ENCODE results near the gene UBXN2A. TPM values are rescaled to one million over a fixed set of nuclear protein-coding genes. Genes with fewer than 3 reads are reported as not detected.
A peak's percentile ranks its signal among the peaks of the same experiment; 100 is the strongest.

The UBXN2A gene, protein sequence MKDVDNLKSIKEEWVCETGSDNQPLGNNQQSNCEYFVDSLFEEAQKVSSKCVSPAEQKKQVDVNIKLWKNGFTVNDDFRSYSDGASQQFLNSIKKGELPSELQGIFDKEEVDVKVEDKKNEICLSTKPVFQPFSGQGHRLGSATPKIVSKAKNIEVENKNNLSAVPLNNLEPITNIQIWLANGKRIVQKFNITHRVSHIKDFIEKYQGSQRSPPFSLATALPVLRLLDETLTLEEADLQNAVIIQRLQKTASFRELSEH
- polyA plus RNA-seq (ENCODE audit: insufficient read length in 4 of 4), result 10 to 100 TPM; 16.6 to 21.2 (median 20.2) TPM

DNA sequence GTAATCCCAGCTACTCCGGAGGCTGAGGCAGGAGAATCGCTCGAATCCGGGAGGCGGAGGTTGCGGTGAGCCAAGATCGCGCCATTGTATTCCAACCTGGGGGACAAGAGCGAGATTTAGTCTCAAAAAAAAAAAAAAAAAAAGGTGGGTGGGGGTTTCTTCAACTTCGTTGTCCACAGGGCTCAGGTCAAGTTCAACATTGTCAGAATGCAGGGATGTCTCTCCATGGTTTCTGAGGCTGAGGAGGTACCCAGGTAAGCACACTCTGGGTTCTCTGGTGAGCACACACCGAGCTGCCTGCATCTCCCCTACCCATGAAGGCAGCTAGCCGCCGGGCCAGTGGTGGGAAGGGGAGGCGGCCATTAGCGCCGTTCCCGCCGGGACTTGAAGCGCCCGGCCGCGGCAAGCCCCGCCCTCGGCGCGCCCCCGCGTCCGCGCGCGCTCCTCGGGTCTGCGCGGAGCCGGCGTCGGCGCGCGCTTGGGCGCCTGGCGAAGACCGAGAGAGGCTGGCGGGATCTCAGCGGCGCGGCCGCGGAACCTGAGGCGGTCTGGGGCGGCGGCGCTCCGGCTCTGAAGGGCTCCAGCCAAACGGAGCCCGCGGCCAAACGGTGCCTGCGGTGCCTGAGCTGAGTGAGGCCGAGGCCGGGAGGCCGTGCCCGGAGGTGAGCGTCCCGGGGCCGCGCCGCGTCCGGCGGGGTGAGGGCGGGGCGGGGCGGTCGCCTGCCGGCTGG, at the start of gene UBXN2A:
Gene UBXN2A, plus strand, starts transcription at position 477 of the 731 bp plus-strand sequence. CDS start 17,852 bp downstream, outside the sequence.
- peak in 3 of 4 donors; percentile 71 to 82 (median 81) for DNase-seq (ENCODE audit: low read depth in 4 of 4, low spot score in 3 of 4)

DNA sequence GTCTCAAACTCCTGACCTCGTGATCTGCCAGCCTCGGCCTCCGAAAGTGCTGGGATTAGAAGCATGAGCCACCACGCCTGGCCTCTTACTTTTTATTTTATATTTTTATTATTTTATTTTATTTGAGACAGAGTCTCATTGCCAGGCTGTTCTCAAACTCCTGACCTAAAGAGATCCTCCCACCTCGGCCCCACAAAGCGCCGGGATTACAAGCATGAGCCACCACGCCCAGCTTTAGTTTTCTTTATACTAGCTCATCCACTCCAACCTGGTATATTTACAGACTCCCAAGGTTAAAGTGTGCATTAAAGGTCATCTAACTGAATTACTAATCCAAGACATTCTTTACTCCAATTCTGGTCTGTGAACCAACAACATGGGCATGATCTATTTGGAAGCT, 40.1 kb upstream of the UBXN2A start:
- DNase-seq (ENCODE audit: low read depth in 4 of 4, low spot score in 3 of 4), result no peak

DNA sequence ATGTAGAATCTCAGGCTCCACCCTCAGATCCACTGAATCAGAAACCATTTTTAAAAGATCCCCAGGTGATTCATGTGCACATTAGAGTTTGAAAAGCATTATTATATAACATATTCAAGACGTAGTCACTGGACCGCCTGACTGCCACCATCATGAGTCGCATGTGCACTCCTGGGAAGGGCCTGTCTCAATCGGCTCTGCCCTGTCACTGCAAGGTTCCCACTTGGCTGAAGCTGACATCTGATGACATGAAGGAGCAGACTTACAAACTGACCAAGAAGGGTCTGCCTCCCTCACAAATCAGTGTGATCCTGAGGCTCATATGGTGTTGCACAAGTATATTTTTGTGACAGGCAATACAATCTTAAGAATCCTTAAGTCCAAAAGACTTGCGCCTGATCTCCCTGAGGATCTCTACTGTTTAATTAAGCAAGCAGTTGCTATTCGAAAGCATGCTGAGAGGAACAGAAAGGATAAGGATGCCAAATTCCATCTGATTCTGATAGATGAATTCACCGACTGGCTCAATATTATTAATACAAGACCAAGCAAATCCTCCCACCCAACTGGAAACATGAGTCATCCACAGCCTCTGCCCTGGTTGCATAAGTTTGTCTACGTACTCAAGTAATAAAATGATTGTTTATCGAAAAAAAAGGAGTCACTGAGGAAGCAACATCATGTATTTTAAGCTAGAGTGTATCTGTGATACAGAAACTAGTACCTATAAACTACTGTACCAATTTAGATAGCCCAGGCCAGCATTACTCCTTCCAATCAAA, 39.5 kb upstream of the UBXN2A start:
- DNase-seq (ENCODE audit: low read depth in 4 of 4, low spot score in 3 of 4), result no peak

DNA sequence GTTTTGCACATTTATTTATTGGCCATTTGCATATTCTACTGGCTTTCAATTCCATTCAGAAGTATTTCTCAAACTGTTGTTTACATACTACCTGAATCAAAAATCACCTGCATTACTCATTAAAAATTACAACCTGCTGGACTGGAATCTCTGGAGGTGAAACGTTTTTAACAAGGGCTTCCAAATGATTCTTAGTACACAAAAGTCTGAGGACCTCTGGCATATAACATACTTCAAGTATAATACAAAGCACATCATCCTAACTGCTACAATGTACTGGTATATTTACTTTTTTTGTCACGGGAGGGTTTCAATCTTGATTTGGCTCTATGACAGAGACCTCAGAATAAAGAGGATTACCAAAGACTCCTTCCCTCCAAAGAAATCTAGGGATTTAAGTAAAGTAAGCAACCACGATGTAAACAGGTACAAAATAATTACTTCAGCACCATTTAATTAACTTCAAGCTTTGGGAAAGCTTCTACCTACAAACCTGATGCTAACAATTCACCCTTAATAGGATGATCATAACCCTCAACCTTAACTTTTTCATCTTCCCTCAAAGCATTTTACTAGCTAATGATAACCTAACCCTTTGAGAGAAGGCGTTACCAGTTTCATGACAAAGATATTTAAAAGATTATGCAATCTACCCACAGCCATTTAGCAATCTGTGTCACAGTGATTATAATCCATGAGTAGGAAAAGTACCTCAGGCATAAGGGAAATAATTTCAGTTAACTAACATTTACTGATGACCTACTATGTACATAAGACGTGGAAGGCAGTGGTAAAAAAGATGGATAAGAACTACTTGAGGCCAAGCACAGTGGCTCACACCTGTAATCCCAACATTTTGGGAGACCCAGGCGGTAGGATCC, 38.1 kb upstream of the UBXN2A start:
- DNase-seq (ENCODE audit: low read depth in 4 of 4, low spot score in 3 of 4), result no peak

DNA sequence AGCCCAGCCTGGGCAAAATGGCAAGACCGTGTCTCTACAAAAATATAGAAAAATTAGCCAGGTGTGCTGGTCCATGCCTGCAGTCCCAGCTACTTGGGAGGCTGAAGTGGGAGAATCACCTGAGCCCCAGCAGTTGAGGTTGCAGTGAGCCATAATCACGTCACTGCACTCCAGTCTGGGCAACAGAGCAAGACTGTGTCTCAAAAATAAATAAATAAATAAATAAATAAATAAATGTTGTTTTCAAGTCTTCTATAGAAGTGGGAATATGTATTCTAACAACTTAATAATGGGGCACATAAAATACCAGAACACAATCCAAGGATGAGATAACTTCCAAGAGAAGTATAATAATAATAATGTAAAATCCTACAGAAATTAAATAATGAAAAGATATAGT, 37.2 kb upstream of the UBXN2A start:
- no peak for DNase-seq (ENCODE audit: low read depth in 4 of 4, low spot score in 3 of 4)

DNA sequence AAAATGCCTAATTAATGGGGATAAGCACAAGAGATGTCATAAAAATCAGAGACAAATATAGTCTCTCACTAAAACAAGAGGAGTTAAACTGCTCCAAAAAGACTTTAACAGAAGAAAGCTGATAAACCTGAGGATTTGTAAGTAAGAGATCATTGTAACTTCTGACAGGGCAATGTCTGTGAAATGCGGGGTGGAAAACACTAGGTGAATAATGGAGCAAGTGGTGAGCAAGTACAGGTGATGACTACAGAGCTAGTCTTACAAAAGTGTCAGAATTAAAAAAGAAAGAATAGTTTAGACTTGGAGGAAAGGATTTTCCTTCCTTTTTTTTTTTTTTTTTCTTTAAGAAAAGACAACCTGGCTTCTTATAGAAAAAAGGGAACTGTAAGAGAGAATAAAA, 36.0 kb upstream of the UBXN2A start:
- no peak for DNase-seq (ENCODE audit: low read depth in 4 of 4, low spot score in 3 of 4)

DNA sequence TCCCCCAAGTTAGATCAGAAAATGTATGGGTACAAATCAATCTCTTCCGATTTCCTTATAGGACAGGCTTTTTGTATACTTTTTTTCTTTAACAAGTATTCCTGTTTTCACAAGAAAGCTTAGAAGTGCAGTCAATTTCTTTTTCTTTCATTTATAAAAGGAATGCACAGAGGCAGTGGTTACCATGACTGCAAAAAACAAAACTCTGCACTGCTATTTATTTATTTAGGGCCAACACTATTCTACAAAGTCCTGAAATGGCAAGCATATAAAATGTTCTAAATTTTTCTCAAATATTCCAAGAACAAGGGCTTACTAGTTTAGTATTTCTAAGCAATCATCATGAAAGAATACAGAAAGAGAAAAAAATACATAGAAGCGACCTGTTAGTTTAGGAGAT, 35.6 kb upstream of the UBXN2A start:
- no peak for DNase-seq (ENCODE audit: low read depth in 4 of 4, low spot score in 3 of 4)

DNA sequence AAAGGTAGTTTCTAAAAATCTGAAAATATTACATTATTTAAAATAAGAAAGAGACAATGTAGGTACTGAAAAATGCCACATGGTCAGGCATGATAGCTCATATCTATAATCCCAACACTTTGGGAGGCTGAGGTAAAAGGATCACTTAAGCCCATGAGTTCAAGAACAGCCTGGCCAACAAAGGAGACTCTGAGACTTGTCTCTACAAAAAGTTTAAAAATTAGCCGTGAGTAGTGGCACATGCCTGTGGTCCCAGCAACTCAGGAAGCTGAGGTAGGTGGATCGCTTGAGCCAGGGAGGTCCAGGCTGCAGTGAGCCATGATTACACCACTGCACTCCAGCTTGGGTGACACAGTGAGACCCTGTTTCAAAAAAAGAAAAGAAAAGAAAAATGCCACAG, 35.1 kb upstream of the UBXN2A start:
- DNase-seq (ENCODE audit: low read depth in 4 of 4, low spot score in 3 of 4), result no peak

DNA sequence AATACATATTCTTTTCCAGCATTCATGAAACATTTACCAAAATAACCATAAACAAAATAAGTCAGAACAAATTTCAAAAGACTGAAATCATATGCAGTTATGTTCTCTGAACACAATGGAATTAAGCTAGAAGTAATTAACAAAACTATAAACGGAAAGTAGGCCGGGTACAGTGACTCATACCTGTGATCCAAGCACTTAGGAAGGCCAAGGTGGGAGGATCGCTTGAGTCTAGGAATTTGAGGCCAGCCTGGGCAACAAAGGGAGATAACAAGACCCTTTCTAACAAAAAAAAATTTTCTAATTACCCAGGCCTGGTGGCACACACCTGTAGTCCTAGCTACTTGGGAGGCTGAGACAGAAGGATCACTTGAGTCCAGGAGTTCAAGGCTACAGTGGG, 28.2 kb upstream of the UBXN2A start:
- DNase-seq (ENCODE audit: low read depth in 4 of 4, low spot score in 3 of 4), result no peak

DNA sequence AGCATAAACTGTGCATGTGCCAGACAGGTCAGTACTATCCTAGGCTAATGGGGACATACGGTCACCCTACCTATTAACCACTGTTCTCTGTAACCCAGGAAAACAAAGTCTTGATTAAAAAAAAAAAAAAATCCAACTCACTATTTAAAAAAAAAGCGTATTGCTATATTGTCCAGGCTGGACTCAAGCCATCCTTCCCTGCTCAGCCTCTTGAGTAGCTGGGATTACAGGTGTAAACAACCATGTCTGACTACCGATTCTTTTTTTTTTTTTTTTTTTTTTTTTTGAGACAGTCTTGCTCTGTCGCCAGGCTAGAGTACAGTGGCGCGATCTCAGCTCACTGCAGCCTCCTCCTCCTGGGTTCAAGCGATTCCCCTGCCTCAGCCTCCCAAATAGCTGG, 24.9 kb upstream of the UBXN2A start:
- no peak for DNase-seq (ENCODE audit: low read depth in 4 of 4, low spot score in 3 of 4)

DNA sequence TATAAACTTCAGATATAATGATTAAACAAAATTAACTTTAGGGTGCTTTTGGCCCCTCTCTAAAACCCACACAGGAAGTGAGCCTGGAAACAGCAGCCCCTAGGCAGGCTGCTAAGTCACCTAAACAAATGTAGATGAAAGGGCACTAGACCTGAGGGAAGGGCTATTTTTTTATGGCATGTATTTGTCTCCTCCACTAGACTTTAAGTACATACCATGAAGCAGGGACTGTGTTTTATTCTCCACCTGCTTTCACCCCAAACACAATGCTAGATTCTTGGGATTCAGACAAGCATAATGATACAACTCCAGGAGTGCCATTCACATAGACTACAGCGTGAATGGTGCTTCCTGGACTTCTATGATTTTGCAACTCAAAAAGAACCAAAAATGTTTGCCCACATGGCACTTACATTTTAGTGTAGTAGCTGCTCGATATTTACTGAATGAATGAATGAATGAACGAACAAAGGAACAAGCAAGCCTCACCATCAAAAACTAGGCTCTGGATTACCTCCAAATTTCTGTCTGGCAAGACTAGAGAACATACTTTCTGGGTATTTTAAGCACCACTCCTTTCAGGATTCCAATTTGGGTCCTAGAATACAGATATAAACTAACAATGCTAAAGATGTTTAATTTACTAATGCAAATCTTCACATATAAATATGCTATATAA, 23.4 kb upstream of the UBXN2A start:
- DNase-seq (ENCODE audit: low read depth in 4 of 4, low spot score in 3 of 4), result no peak

DNA sequence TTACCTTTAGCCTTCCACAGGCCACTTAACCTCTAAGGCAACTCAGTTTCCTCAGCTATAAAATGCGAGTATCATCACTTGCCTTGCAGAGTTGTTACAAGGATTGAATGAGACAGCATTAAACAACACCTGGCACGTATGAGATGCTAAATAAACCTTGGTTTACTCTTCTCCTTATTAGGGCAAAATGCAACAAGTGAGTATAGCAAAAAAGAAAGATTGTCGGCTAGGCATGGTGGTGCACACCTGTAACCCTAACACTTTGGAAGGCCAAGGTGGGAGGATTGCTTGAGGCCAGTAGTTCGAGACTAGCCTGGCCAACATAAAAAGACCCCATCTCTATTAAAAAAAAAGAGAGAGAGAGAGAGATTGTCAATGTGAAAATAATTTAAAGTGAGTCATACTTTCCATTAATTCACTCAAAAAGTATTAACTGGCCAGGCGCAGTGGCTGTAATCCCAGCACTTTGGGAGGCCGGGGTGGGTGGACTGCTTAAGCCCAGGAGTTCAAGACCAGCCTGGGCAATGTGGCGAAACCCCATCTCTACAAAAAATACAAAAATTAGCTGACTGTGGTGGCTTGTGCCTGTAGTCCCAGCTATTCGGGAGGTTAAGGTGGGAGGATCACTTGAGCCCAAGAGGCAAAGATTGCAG, 21.3 kb upstream of the UBXN2A start:
- DNase-seq (ENCODE audit: low read depth in 4 of 4, low spot score in 3 of 4), result no peak

DNA sequence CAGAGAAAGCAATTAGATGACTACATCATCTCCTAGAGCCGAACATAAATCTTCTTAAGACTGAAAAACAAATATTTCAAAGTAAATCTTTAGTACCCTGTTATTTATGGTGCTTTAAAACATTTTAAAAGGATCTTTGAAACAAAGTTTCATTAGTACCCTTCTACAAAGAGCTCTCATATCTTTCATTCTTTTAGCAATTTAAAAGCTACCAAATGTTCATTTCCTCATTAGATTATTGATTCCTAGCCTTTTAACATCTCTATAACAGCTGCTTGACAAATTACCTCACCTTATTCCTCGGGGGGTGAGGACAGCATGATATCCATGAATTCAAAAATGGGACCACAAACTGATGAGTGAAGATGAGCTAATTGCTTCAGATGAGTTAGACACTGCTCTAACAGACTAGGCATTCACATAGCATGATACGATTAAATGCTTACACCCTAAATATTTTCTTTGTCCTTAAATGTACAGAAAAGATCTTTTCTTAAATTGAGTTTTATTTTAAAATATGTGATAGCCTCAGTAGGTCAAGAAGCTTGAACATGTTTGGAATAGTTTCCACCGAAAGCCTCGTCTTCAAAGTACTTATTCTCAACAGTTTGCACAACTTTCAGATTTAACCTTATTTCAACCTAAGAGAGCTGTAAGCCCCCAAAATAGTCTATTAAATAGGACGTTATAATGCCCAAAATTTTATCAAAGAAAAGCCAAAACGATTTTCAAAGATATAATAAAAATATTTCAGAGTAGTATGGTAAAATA, 15.5 kb upstream of the UBXN2A start:
- peak in 1 of 4 donors; percentile 9 for DNase-seq (ENCODE audit: low read depth in 4 of 4, low spot score in 3 of 4)

DNA sequence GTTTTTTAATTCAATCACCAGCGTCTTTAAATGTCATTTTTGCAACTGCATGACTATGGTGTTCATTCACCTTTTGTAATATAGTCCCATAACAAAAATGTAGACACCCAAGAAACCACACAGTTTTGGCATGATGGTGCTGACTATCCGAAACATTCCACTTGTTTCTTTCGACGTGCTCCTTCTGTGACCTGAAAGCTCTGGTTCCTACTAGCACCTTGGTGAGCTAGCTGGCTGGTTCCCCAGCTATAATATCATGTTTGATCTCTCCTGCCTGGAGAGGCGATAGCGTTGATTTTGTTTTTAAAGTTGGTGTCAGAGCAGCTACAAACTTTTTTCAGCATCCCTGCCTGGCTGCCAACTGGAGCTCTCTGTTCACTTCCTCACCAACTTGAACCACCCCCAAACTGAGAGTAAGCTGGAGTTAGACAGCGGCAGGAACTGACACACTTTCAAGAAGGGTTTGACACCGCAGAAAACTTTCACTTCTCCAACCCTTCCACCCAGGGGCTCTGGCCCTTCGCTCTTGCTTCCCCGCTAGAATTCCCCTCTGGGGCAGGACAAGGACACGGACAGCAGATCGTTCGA, 14.5 kb upstream of the UBXN2A start:
- DNase-seq (ENCODE audit: low read depth in 4 of 4, low spot score in 3 of 4), result peak in 2 of 4 donors; percentile 47 to 64

DNA sequence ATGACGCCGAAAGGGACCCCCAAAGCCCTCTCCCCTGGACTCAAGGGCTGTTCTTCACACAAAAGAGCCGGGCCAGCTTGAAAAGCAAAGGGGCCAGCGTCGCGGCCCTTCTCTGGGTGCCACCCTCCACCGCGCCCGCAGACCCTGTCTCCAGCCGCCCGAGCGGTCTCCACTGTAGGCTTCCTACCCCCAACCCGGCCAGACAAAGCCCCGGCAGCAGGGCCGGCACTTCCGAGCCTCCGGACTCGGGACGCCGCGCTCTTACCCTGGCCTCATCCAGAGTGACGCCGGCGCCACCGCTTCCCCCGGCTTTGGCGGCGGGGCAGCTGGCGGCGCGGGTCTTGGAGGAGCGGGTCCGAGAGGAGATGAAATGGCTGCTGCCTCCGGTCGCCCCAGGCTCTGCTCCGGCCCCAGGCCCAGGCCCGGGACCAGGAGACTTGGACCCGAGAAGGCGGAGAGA, 13.9 kb upstream of the UBXN2A start:
- DNase-seq (ENCODE audit: low read depth in 4 of 4, low spot score in 3 of 4), result peak in 1 of 4 donors; percentile 36

DNA sequence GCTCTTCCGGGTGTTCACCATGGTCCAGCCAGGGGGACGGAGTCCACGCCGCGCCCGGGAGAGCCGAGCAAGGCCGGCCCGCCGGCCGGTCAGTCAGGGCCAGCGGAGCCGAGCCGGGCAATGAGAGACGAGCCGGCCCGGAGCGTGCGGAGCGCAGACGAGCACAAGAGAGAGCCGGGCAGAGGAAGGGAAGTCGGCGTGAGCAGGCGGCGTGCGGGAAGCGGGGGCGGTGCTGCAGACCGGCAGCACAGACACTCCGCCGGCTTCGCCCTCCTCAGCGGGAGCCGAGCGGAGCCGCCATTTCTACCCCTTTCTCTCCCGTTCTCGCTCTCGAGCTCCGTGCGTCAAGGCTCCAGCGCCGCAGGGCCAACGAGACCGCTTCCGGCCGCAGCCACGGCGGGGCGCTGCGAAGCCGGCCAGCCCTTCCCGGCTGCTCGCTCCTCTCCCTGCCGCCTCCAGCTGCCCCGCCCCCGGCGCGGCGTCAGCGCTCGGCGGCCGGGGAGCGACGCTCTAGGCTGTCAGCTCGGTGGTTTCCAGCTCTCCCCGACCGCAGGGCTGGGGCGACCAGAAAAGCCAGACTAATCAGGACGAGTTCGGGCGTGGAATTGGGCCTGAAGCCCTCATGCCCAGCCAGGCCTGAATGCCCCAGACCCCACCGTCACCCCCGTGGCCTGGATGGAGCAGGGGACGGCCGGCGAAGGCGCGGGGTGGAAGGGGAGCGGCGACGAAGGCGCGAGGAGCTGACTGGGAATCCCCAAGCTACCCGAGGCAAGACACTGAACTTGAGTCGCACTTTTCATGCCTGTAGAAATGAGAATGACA, 13.3 kb upstream of the UBXN2A start, which contains the start of gene ATAD2B:
Gene ATAD2B, minus strand, starts transcription at position 374 of the 822 bp plus-strand sequence. Its CDS starts 353 bp downstream, at position 21.
- peak; percentile 87 to 93 (median 92) for DNase-seq (ENCODE audit: low read depth in 4 of 4, low spot score in 3 of 4)

DNA sequence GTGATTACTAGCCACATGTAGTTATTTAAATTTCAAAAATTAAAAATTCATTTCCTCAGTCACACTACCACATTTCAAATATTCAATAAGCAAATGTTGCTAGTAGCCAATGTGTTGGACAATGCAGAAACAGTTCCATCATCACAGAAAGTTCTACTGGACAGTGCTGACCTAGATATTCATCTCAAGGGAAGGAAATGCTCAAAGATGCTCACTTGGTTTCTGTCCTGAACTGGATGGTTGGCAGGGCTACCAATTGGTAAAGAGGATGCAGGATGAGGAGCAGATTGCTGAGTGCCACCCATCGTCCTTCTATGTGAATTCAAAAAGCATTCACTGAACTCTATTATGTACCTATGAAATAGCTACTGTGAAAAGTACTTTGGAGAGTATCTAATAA, 6.0 kb upstream of the UBXN2A start:
- DNase-seq (ENCODE audit: low read depth in 4 of 4, low spot score in 3 of 4), result no peak

Data from left renal pelvis (tissue), 4 donors.